ENCODE data around the gene ANXA1. TPM values are rescaled to one million over a fixed set of nuclear protein-coding genes. Genes with fewer than 3 reads are reported as not detected.
A peak's percentile ranks its signal among the peaks of the same experiment; 100 is the strongest.
"Not testable (repeated sequence)": the region's sequence is repeated elsewhere in the genome, so short reads cannot be mapped to it uniquely, and the experiment has no call there.

The ANXA1 gene
- total RNA-seq, 1 experiment from 2014 or later, result 486 TPM

GRCh38 chr9:73104921-73105320 is 46.7 kb upstream of the ANXA1 start (continued):
- TF ChIP-seq EZH2phosphoT487 (IDR thresholded peaks at IDR 0.05; ENCODE audit: borderline replicate concordance), result no peak
- no peak for TF ChIP-seq SP1 (IDR thresholded peaks at IDR 0.05; ENCODE audit: low read depth)
- TF ChIP-seq, protein P1, sequence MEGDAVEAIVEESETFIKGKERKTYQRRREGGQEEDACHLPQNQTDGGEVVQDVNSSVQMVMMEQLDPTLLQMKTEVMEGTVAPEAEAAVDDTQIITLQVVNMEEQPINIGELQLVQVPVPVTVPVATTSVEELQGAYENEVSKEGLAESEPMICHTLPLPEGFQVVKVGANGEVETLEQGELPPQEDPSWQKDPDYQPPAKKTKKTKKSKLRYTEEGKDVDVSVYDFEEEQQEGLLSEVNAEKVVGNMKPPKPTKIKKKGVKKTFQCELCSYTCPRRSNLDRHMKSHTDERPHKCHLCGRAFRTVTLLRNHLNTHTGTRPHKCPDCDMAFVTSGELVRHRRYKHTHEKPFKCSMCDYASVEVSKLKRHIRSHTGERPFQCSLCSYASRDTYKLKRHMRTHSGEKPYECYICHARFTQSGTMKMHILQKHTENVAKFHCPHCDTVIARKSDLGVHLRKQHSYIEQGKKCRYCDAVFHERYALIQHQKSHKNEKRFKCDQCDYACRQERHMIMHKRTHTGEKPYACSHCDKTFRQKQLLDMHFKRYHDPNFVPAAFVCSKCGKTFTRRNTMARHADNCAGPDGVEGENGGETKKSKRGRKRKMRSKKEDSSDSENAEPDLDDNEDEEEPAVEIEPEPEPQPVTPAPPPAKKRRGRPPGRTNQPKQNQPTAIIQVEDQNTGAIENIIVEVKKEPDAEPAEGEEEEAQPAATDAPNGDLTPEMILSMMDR (IDR thresholded peaks at IDR 0.05 in 2 of 3, conservative IDR thresholded peaks at IDR 0.05 in 1 of 3; ENCODE audit: borderline replicate concordance in 1 of 3, insufficient read depth in 1 of 3, low read depth in 2 of 3, low read length in 2 of 3), result no peak
- no peak for TF ChIP-seq FOSL1 (IDR thresholded peaks at IDR 0.05; ENCODE audit: low read depth)
- no peak for TF ChIP-seq YY1 (IDR thresholded peaks at IDR 0.05; ENCODE audit: extremely low read depth, insufficient replicate concordance, low read depth, low read length)
- TF ChIP-seq RAD21 (IDR thresholded peaks at IDR 0.05; ENCODE audit: low read depth), result no peak
- TF ChIP-seq CEBPB (IDR thresholded peaks at IDR 0.05; ENCODE audit: low read depth), result no peak
- TF ChIP-seq SIN3A (IDR thresholded peaks at IDR 0.05; ENCODE audit: low read depth), result no peak
- no peak for TF ChIP-seq JUND (IDR thresholded peaks at IDR 0.05)
- TF ChIP-seq ATF3 (IDR thresholded peaks at IDR 0.05), result no peak
- TF ChIP-seq, protein P2, sequence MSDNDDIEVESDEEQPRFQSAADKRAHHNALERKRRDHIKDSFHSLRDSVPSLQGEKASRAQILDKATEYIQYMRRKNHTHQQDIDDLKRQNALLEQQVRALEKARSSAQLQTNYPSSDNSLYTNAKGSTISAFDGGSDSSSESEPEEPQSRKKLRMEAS (IDR thresholded peaks at IDR 0.05), result no peak

DNA sequence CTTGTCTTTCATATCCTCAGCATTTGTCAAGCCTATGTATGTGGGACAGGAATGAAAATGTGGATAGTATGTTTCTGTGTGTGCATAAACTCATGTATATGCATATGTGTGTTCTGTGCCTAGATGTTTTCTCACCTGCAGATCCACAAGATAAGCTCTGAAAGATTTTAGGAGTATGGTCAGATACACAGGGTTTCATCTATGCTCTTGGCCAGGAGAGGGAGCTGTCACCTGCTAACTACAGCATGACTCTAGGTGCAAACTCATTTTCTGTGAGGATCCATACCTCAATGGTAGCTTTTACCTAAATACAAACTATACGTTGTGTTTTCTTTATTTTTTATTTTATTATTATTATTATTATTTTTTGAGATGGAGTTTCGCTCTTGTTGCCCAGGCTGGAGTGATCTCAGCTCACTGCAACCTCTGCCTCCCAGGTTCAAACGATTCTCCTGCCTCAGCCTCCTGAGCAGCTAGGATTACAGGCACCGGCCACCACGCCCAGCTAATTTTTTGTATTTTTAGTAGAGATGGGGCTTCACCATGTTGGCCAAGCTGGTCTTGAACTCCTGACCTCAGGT is 44.1 kb upstream of the ANXA1 start:
- not testable (repeated sequence) for H3K9me2 ChIP-seq (ENCODE audit: insufficient read depth); H3K79me2 ChIP-seq (ENCODE audit: insufficient read depth, low read length); H3K9me3 ChIP-seq (ENCODE audit: control insufficient read depth in 1 of 2, insufficient read depth in 1 of 2, low read depth in 1 of 2, low read length in 2 of 2); H3K4me1 ChIP-seq (ENCODE audit: control insufficient read depth in 1 of 2, insufficient read depth in 2 of 2, low read length in 2 of 2); H3K4me3 ChIP-seq (replicated peaks in 1 of 2; ENCODE audit: low read depth in 1 of 2, low read length in 2 of 2); BruUV-seq (replicated peaks); H3K9ac ChIP-seq (ENCODE audit: low read length); H2AFZ ChIP-seq (ENCODE audit: low read depth, low read length, poor library complexity, severe bottlenecking); H4K20me1 ChIP-seq (ENCODE audit: insufficient read depth); H3K36me3 ChIP-seq (ENCODE audit: control insufficient read depth in 1 of 2, insufficient read depth in 2 of 2, low read length in 2 of 2); H3K27me3 ChIP-seq (ENCODE audit: insufficient read depth, low read length); H3K4me2 ChIP-seq (ENCODE audit: low read length); H3K27ac ChIP-seq (ENCODE audit: low read depth, low read length)
- ChIA-PET CTCF (interaction anchor here (0.7 to 1.8 kb wide), 22 partner anchors 9 to 250 kb away, joined by 3 to 25 read pairs (median 6); no protein-coding TSS in a partner anchor), RAD21 (ENCODE audit: low non-redundant PET in 1 of 2, low total read pairs in 2 of 2, uncharacterized antibody in 2 of 2, unreplicated experiment in 2 of 2) (interaction anchor here (0.7 to 1.3 kb wide), 8 partner anchors 28 to 90 kb away, joined by 3 to 8 read pairs (median 4); no protein-coding TSS in a partner anchor), POLR2A (interaction anchor here (0.8 to 1.3 kb wide), 7 partner anchors 11 to 72 kb away, joined by 3 to 9 read pairs (median 7); partner anchors contain the start of gene ANXA1)
- ATAC-seq (peak; percentile 95), DNase-seq (ENCODE audit: low read depth, low spot score) (peak; percentile 47)
- intact Hi-C loops (cut with micrococcal nuclease), result loop anchor here (1.0 kb wide), 1 partner anchor 77 kb away; no protein-coding TSS in a partner anchor
- TF ChIP-seq RAD21 (IDR thresholded peaks at IDR 0.05; ENCODE audit: low read depth) (peak; percentile 83), YY1 (IDR thresholded peaks at IDR 0.05; ENCODE audit: extremely low read depth, insufficient replicate concordance, low read depth, low read length) (peak; percentile 9)
- TF ChIP-seq, protein P1 (IDR thresholded peaks at IDR 0.05 in 2 of 3, conservative IDR thresholded peaks at IDR 0.05 in 1 of 3; ENCODE audit: borderline replicate concordance in 1 of 3, insufficient read depth in 1 of 3, low read depth in 2 of 3, low read length in 2 of 3), result peak; percentile 47 to 76 (median 74); a peak in 5 of 6 replicates
